Nephron (organoid): ENCODE results near the gene PPP2R2D.

Source experiments
- H3K27ac Mint-ChIP-seq, 3 experiments: 2 replicates each; pipeline ENCODE4 v1.8.0; 2020; ENCODE audit warnings: mixed read lengths in 3 of 3, mild to moderate bottlenecking in 2 of 3, moderate library complexity in 1 of 3
- H3K27me3 Mint-ChIP-seq: 2 replicates; pipeline ENCODE4 v1.8.0; 2021; ENCODE audit warnings: low read depth, mild to moderate bottlenecking, moderate library complexity, mixed read lengths
- H3K36me3 Mint-ChIP-seq: 2 replicates; pipeline ENCODE4 v1.8.0; 2020; ENCODE audit warnings: low read depth, mixed read lengths
- H3K4me1 Mint-ChIP-seq: 2 replicates; pipeline ENCODE4 v1.8.0; 2020; ENCODE audit warnings: mixed read lengths
- H3K4me3 Mint-ChIP-seq, 3 experiments: 2 replicates each; pipeline ENCODE4 v1.8.0; 2020; ENCODE audit warnings: mild to moderate bottlenecking in 3 of 3, mixed read lengths in 3 of 3, moderate library complexity in 2 of 3
- H3K9me3 Mint-ChIP-seq: 2 replicates; pipeline ENCODE4 v1.8.0; 2020; ENCODE audit warnings: mixed read lengths
- TF ChIP-seq, protein P1 (sequence below), 3 experiments: fragments of 200-600 bp; sonication (generic); IDR thresholded peaks; one replicate each; pipeline ENCODE4 v1.5.0; 2021; ENCODE audit warnings: antibody characterized with exemption in 3 of 3; ENCODE audit not compliant: unreplicated experiment in 3 of 3

Gene PPP2R2D

DNA sequence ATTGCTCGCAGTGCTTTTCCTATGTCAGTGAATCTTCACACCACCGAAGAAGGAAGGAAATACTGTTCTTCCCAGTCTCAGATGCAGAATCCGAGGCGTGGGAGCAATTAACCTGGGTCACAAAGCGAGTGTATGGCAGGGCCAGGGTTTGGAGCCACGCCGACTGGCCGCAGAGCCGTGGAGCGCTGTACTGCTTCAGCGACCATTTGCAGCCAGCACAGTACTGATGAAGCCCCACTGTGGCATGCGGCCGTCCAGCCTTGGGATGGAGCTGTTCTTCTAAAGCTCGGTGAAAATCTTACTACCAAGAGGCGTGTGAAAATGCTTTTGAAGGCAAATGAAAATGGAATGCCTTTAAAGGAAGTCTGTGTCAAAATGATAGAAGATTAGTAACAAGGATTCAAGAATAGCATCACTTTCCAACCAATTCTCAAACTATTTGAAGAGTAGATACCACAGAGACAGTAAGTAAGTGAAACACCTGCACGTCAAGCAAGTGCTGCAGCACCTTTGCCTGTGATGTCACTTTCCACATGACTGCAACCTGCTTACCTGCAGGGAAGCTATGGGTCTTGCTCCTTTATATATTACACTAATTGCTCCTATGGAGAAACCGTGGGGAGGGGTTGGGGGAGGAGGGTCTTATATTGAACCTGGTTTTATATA, 4.9 kb downstream of the PPP2R2D start:
- peaks cover 27% of the 10 kb centered on the region for H3K4me1 Mint-ChIP-seq
- H3K27ac Mint-ChIP-seq, result peak overlapping the region in 2 of 3 experiments; percentile 36 to 70
- H3K27me3 Mint-ChIP-seq, result no peaks in the 10 kb centered on the region
- TF ChIP-seq, protein P1, sequence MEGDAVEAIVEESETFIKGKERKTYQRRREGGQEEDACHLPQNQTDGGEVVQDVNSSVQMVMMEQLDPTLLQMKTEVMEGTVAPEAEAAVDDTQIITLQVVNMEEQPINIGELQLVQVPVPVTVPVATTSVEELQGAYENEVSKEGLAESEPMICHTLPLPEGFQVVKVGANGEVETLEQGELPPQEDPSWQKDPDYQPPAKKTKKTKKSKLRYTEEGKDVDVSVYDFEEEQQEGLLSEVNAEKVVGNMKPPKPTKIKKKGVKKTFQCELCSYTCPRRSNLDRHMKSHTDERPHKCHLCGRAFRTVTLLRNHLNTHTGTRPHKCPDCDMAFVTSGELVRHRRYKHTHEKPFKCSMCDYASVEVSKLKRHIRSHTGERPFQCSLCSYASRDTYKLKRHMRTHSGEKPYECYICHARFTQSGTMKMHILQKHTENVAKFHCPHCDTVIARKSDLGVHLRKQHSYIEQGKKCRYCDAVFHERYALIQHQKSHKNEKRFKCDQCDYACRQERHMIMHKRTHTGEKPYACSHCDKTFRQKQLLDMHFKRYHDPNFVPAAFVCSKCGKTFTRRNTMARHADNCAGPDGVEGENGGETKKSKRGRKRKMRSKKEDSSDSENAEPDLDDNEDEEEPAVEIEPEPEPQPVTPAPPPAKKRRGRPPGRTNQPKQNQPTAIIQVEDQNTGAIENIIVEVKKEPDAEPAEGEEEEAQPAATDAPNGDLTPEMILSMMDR (IDR thresholded peaks at IDR 0.05; ENCODE audit: unreplicated experiment in 3 of 3), result no peak
- peak overlapping the region; percentile 5 to 23 (median 15) for H3K4me3 Mint-ChIP-seq
- H3K9me3 Mint-ChIP-seq, result no peaks in the 10 kb centered on the region
- H3K36me3 Mint-ChIP-seq, result peaks cover 11% of the 10 kb centered on the region

DNA sequence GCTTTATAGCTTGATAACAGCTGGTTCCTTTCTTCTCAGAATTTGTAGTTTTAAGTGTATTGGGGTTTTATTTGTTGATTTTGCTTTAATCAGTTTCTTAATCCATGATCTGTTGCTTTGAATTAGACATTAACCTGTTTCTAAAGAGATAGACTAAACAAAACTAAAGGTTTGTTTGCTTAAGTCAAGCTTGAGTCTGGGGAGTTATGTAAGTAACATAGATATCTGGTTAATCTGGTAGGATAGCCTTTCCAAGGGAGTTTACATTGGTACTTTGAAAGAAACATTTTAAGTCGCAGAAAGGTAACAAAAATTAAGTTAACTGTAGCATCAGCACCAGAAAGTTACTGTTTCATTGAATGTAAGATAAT, 5.4 kb downstream of the PPP2R2D start:
- Mint-ChIP-seq H3K27me3 (no peaks in the 10 kb centered on the region), H3K4me3 (peak overlapping the region in 1 of 3 experiments; percentile 19), H3K27ac (no peak overlapping the region), H3K9me3 (no peaks in the 10 kb centered on the region), H3K36me3 (peaks cover 11% of the 10 kb centered on the region), H3K4me1 (peaks cover 27% of the 10 kb centered on the region)
- TF ChIP-seq, protein P1 (IDR thresholded peaks at IDR 0.05; ENCODE audit: unreplicated experiment in 3 of 3), result no peak

- TF ChIP-seq, protein P1 (IDR thresholded peaks at IDR 0.05; ENCODE audit: unreplicated experiment in 3 of 3), result no peak
- Mint-ChIP-seq H3K9me3 (no peaks in the 10 kb centered on the region), H3K36me3 (peaks cover 24% of the 10 kb centered on the region), H3K4me1 (peaks cover 17% of the 10 kb centered on the region), H3K4me3 (no peak overlapping the region), H3K27ac (no peak overlapping the region), H3K27me3 (no peaks in the 10 kb centered on the region)
Measured at GRCh38 chr10:131907679-131908078, 6.9 kb downstream of the PPP2R2D start.

- peaks cover 17% of the 10 kb centered on the region for H3K4me1 Mint-ChIP-seq
Measured at GRCh38 chr10:131908151-131908550, 7.3 kb downstream of the PPP2R2D start.

GRCh38 chr10:131909014-131909808, 8.4 kb downstream of the PPP2R2D start:
- TF ChIP-seq, protein P1 (IDR thresholded peaks at IDR 0.05; ENCODE audit: unreplicated experiment in 3 of 3), result no peak
- Mint-ChIP-seq H3K4me3 (no peak overlapping the region), H3K9me3 (no peaks in the 10 kb centered on the region), H3K4me1 (peaks cover 17% of the 10 kb centered on the region), H3K27ac (no peak overlapping the region), H3K27me3 (no peaks in the 10 kb centered on the region), H3K36me3 (peaks cover 30% of the 10 kb centered on the region)

More at GRCh38 chr10:131908151-131908550, 7.3 kb downstream of the PPP2R2D start:
- Mint-ChIP-seq H3K27ac (peak overlapping the region in 1 of 3 experiments; percentile 16), H3K4me3 (no peak overlapping the region), H3K27me3 (no peaks in the 10 kb centered on the region), H3K9me3 (no peaks in the 10 kb centered on the region), H3K36me3 (peaks cover 26% of the 10 kb centered on the region)
- TF ChIP-seq, protein P1 (IDR thresholded peaks at IDR 0.05; ENCODE audit: unreplicated experiment in 3 of 3), result no peak
